GM13976 (cell line): ENCODE measurements around the gene ELL2.

Experiments used
- DNase-seq: peaks from one replicate; pipeline ENCODE4 v3.0.0; 2012; ENCODE audit warnings: low spot score
- CTCF ChIP-seq: IDR thresholded peaks from 2 replicates; pipeline ENCODE4 v1.5.1; 2012; ENCODE audit warnings: borderline replicate concordance, mild to moderate bottlenecking; ENCODE audit not compliant: insufficient read depth; ENCODE audit errors: extremely low read depth, missing control alignments, control extremely low read depth
- in situ Hi-C: fragments of 300-500 bp; cut with MboI; formaldehyde crosslinking; loops from one replicate; pipeline ENCODE4 v1.12.0; 2022; ENCODE audit warnings: low sequenced_read_pairs, mixed read lengths, inconsistent platforms; ENCODE audit not compliant: unreplicated experiment

ELL2 gene

GRCh38 chr5:95879661-95880060 is 82.0 kb downstream of the ELL2 start:
- no peak for DNase-seq
- in situ Hi-C loops: no loop called here
- TF ChIP-seq CTCF: no peak

GRCh38 chr5:95878417-95879323 is 83.0 kb downstream of the ELL2 start:
- no peak for TF ChIP-seq CTCF
- in situ Hi-C loops: no loop called here
- DNase-seq: no peak

- TF ChIP-seq CTCF: no peak
- no peak for DNase-seq
- in situ Hi-C loops: no loop called here
These were observed 84.9 kb downstream of the ELL2 start for GRCh38 chr5:95876782-95877181.

GRCh38 chr5:95874246-95874645 is 87.4 kb downstream of the ELL2 start:
- TF ChIP-seq CTCF: no peak
- in situ Hi-C loops: no loop called here
- no peak for DNase-seq

- TF ChIP-seq CTCF: no peak
- no peak for DNase-seq
- in situ Hi-C loops: no loop called here
These were observed 88.3 kb downstream of the ELL2 start for GRCh38 chr5:95873351-95873750.

- in situ Hi-C loops: no loop called here
- DNase-seq: no peak
- TF ChIP-seq CTCF: no peak
These were observed 89.0 kb downstream of the ELL2 start for GRCh38 chr5:95872346-95873268.
